ENCODE data around the gene MED29.

The MED29 gene

DNA sequence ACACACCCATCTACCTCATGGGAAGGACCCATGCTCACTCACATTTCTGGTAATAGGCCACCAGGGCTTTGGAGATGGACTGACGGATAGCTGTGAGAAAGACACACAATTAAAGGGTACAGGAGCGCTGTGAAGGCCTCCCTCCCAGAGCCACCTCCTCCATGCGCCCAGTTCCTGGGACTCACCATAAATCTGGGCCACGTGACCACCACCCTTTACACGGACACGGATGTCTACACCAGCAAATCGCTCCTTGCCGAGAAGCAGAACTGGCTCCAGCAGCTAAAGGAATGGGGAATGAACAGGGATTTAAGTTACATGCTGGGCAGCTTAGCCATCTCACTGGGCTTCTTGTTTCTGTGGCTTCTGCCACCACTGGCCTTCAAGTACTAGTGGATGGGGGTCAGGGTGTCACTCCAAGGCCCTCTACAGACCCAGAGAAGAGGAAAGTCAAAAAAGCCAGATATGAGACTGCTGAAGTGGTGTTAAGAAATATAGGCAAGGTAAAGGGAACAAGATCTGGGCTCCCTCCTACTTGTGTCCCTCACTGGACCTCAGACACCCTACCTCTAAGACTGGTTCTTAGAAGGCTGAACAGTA is 42.4 kb downstream of the MED29 start:
- peak overlapping the region; percentile 62 for H3K27ac ChIP-seq (ENCODE audit: low read depth, low read length)
- no peak overlapping the region for H2AFZ ChIP-seq (ENCODE audit: low read length, unreplicated experiment)
- H3K36me3 ChIP-seq (ENCODE audit: insufficient read depth, low read length): peaks cover 18% of the 10 kb centered on the region; the same call in 1 of the 2 replicates
- peak overlapping the region; percentile 92 for H3K4me3 ChIP-seq (ENCODE audit: low read depth, low read length)
- H3K27me3 ChIP-seq (ENCODE audit: insufficient read depth, low read length): no peaks in the 10 kb centered on the region
- H3K79me2 ChIP-seq (ENCODE audit: control insufficient read depth, insufficient read depth, low read length, unreplicated experiment): peaks cover 25% of the 10 kb centered on the region
- H3K4me1 ChIP-seq (ENCODE audit: control insufficient read depth, insufficient read depth, low read length, unreplicated experiment): peaks cover 14% of the 10 kb centered on the region

- Histone ChIP-seq H3K27ac (ENCODE audit: low read depth, low read length) (peak overlapping the region; percentile 62), H3K36me3 (ENCODE audit: insufficient read depth, low read length) (peaks cover 18% of the 10 kb centered on the region; the same call in 1 of the 2 replicates), H3K4me3 (ENCODE audit: low read depth, low read length) (peak overlapping the region; percentile 92), H3K27me3 (ENCODE audit: insufficient read depth, low read length) (no peaks in the 10 kb centered on the region), H3K4me1 (ENCODE audit: control insufficient read depth, insufficient read depth, low read length, unreplicated experiment) (peaks cover 11% of the 10 kb centered on the region), H3K79me2 (ENCODE audit: control insufficient read depth, insufficient read depth, low read length, unreplicated experiment) (peaks cover 25% of the 10 kb centered on the region), H2AFZ (ENCODE audit: low read length, unreplicated experiment) (no peak overlapping the region)
These were observed 43.2 kb downstream of the MED29 start for GRCh38 chr19:39434123-39435076.

- Histone ChIP-seq H3K4me3 (ENCODE audit: low read depth, low read length) (peak within 1 kb of the TSS; percentile 92), H3K36me3 (ENCODE audit: insufficient read depth, low read length) (peaks cover 18% of the 10 kb centered on the region; the same call in 1 of the 2 replicates), H3K79me2 (ENCODE audit: control insufficient read depth, insufficient read depth, low read length, unreplicated experiment) (peaks cover 25% of the 10 kb centered on the region), H3K27me3 (ENCODE audit: insufficient read depth, low read length) (no peaks in the 10 kb centered on the region), H2AFZ (ENCODE audit: low read length, unreplicated experiment) (no peak within 1 kb of the TSS), H3K27ac (ENCODE audit: low read depth, low read length) (peak within 1 kb of the TSS; percentile 73), H3K4me1 (ENCODE audit: control insufficient read depth, insufficient read depth, low read length, unreplicated experiment) (peaks cover 11% of the 10 kb centered on the region)
These were observed 44.5 kb downstream of the MED29 start, which contains the start of gene RPS16 for GRCh38 chr19:39435499-39436349. Gene RPS16 (minus strand): TSS chr19:39435949. CDS start chr19:39435895, 54 bp downstream.

DNA sequence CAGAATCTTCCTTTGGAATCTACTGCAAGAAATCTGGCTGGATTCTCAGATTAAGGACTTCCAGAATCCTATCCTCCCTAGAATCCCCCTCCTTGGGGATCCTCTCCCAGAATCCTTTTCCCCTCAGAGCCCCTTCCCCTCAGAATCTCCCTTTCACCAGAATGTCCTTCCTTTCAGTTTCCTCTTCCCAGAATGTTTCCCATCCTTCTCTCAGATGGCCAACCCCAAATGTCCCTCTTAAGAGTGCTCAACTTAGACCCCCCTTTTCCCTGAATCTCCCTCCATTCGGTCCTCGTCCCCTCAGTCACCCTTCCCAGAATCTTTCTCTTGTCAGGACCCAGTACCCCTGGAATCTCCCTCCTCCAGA is 45.2 kb downstream of the MED29 start:
- Histone ChIP-seq H3K27me3 (ENCODE audit: insufficient read depth, low read length) (no peaks in the 10 kb centered on the region), H3K27ac (ENCODE audit: low read depth, low read length) (peak overlapping the region; percentile 47), H3K79me2 (ENCODE audit: control insufficient read depth, insufficient read depth, low read length, unreplicated experiment) (peaks cover 25% of the 10 kb centered on the region), H3K4me1 (ENCODE audit: control insufficient read depth, insufficient read depth, low read length, unreplicated experiment) (peaks cover 11% of the 10 kb centered on the region), H3K4me3 (ENCODE audit: low read depth, low read length) (peak overlapping the region; percentile 92), H3K36me3 (ENCODE audit: insufficient read depth, low read length) (peaks cover 18% of the 10 kb centered on the region; the same call in 1 of the 2 replicates), H2AFZ (ENCODE audit: low read length, unreplicated experiment) (no peak overlapping the region)

- no peaks in the 10 kb centered on the region for H3K27me3 ChIP-seq (ENCODE audit: insufficient read depth, low read length)
- H3K79me2 ChIP-seq (ENCODE audit: control insufficient read depth, insufficient read depth, low read length, unreplicated experiment): peaks cover 23% of the 10 kb centered on the region
- H2AFZ ChIP-seq (ENCODE audit: low read length, unreplicated experiment): no peak overlapping the region
- H3K27ac ChIP-seq (ENCODE audit: low read depth, low read length): no peak overlapping the region
- H3K4me3 ChIP-seq (ENCODE audit: low read depth, low read length): no peak overlapping the region
- peaks cover 12% of the 10 kb centered on the region; the same call in 1 of the 2 replicates for H3K36me3 ChIP-seq (ENCODE audit: insufficient read depth, low read length)
- H3K4me1 ChIP-seq (ENCODE audit: control insufficient read depth, insufficient read depth, low read length, unreplicated experiment): peaks cover 10% of the 10 kb centered on the region
These were observed 47.2 kb downstream of the MED29 start for GRCh38 chr19:39438270-39438934.

DNA sequence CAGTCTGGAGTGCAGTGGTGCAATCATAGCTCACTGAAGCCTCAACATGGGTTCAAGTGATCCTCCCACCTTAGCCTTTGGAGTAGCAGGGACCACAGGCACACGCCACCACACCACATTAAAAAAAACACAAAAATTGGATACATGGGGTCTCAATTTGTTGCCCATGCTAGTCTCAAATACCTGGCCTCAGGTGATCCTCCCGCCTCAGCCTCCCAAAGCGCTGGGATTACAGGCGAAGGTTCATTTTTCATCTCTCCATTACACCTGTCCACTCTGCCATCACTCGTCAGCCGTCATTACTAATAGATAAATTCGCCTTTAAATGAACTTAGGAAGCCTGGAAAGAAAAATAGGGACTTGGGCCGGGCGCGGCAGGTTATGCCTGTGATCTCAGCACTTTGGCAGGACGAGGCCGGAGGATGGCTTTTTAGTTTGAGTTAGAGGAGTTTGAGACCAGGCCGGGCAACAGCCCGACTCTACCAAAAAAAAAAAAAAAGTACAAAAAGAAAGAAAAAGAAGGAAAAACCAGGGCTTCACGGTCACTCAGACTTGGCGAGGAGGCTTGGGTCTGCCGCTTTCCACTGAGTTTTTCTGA is 53.5 kb downstream of the MED29 start:
- peaks cover 50% of the 10 kb centered on the region for H3K79me2 ChIP-seq (ENCODE audit: control insufficient read depth, insufficient read depth, low read length, unreplicated experiment)
- no peaks in the 10 kb centered on the region for H3K36me3 ChIP-seq (ENCODE audit: insufficient read depth, low read length)
- no peaks in the 10 kb centered on the region for H3K27me3 ChIP-seq (ENCODE audit: insufficient read depth, low read length)
- H2AFZ ChIP-seq (ENCODE audit: low read length, unreplicated experiment): peak overlapping the region; percentile 65
- H3K4me1 ChIP-seq (ENCODE audit: control insufficient read depth, insufficient read depth, low read length, unreplicated experiment): peaks cover 15% of the 10 kb centered on the region
- H3K4me3 ChIP-seq (ENCODE audit: low read depth, low read length): peak overlapping the region; percentile 98
- peak overlapping the region; percentile 89 for H3K27ac ChIP-seq (ENCODE audit: low read depth, low read length)

- Histone ChIP-seq H3K4me3 (ENCODE audit: low read depth, low read length) (peak within 1 kb of the TSS; percentile 98), H3K27ac (ENCODE audit: low read depth, low read length) (peak within 1 kb of the TSS; percentile 89), H3K27me3 (ENCODE audit: insufficient read depth, low read length) (no peaks in the 10 kb centered on the region), H3K36me3 (ENCODE audit: insufficient read depth, low read length) (no peaks in the 10 kb centered on the region), H2AFZ (ENCODE audit: low read length, unreplicated experiment) (peak within 1 kb of the TSS; percentile 85), H3K79me2 (ENCODE audit: control insufficient read depth, insufficient read depth, low read length, unreplicated experiment) (peaks cover 58% of the 10 kb centered on the region), H3K4me1 (ENCODE audit: control insufficient read depth, insufficient read depth, low read length, unreplicated experiment) (peaks cover 15% of the 10 kb centered on the region)
These were observed 54.3 kb downstream of the MED29 start, which contains the start of gene SUPT5H for GRCh38 chr19:39445196-39446111. Gene SUPT5H (plus strand): TSS chr19:39445582. CDS start chr19:39445891, 309 bp downstream.

DNA sequence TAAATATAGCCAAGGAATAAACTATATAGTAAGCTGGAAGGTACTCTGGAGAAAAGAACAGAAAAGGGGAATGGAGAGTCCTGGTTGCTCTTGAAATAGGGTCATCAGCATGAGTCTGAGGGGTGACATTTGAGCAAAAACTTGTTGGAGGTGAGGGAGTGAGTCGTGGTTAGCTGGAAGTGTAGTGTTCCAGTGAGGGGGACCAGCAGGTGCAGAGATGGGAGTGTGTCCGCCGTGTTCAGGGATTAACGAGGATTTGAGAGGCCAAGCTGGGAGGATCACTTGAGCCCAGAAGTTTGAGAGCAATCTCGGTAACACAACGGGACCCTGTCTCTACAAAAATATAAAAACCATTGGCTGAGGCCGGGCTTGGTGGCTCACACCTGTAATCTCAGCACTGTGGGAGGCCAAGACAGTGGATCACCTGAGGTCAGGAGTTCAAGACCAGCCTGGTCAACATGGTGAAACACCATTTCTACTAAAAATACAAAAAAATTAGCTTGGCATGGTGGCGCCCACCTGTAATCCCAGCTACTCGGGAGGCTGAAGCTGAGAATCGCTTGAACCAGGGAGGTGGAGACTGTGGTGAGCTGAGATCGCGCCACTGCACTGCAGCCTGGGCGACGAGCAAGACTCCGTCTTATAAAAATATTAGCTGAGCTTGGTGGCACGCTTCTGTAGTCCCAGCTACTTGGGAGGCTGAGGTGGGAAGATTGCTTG is 55.3 kb downstream of the MED29 start:
- Histone ChIP-seq H2AFZ (ENCODE audit: low read length, unreplicated experiment) (no peak overlapping the region), H3K27ac (ENCODE audit: low read depth, low read length) (peak overlapping the region; percentile 89; the same call in 1 of the 2 replicates), H3K4me1 (ENCODE audit: control insufficient read depth, insufficient read depth, low read length, unreplicated experiment) (peaks cover 15% of the 10 kb centered on the region), H3K36me3 (ENCODE audit: insufficient read depth, low read length) (no peaks in the 10 kb centered on the region), H3K27me3 (ENCODE audit: insufficient read depth, low read length) (no peaks in the 10 kb centered on the region), H3K79me2 (ENCODE audit: control insufficient read depth, insufficient read depth, low read length, unreplicated experiment) (peaks cover 68% of the 10 kb centered on the region), H3K4me3 (ENCODE audit: low read depth, low read length) (peak overlapping the region; percentile 98)

Data from ACC112 (cell line).